ENCODE data around the gene NEK7. TPM values are rescaled to one million over a fixed set of nuclear protein-coding genes. Genes with fewer than 3 reads are reported as not detected.

The NEK7 gene
- total and polyA plus RNA-seq, 9 of the 15 experiments (the other 6 are each of a cell fraction or from before 2014, with no cell fraction given): 8.5 to 37.3 (median 27.7) TPM

- TF ChIP-seq ZEB2 (IDR thresholded peaks at IDR 0.05) (no peak), CBX1 (IDR thresholded peaks at IDR 0.05; ENCODE audit: low read depth) (0 out of 2 replicates have a peak, but pooled peaks have one; percentile 47), CLOCK (CRISPR knock-in tag; IDR thresholded peaks at IDR 0.05; ENCODE audit: borderline replicate concordance) (no peak), MAZ (CRISPR knock-in tag; conservative IDR thresholded peaks at IDR 0.05 in 1 of 2, IDR thresholded peaks at IDR 0.05 in 1 of 2) (peak; percentile 82 to 83; a peak in 3 of 4 replicates), ZNF41 (CRISPR knock-in tag; conservative IDR thresholded peaks at IDR 0.05) (no peak), ZFP1 (CRISPR knock-in tag; IDR thresholded peaks at IDR 0.05) (0 out of 2 replicates have a peak, but pooled peaks have one; percentile 43), EZH2 (IDR thresholded peaks at IDR 0.05; ENCODE audit: borderline replicate concordance, low read depth, low read length) (no peak), ZFX (CRISPR knock-in tag; IDR thresholded peaks at IDR 0.05) (peak; percentile 90), ZNF121 (CRISPR knock-in tag; conservative IDR thresholded peaks at IDR 0.05) (no peak), ZBTB7A (IDR thresholded peaks at IDR 0.05; ENCODE audit: borderline replicate concordance, control insufficient read depth, low read depth, low read length) (peak; percentile 75), DNMT1 (IDR thresholded peaks at IDR 0.05) (no peak), ARHGAP35 (IDR thresholded peaks at IDR 0.05; ENCODE audit: partially characterized antibody) (no peak), MLX (CRISPR knock-in tag; conservative IDR thresholded peaks at IDR 0.05) (no peak), RB1 (IDR thresholded peaks at IDR 0.05; ENCODE audit: low read depth) (no peak), SNIP1 (IDR thresholded peaks at IDR 0.05; ENCODE audit: low read depth) (no peak), HNRNPUL1 (IDR thresholded peaks at IDR 0.05; ENCODE audit: low read length) (no peak), NKRF (IDR thresholded peaks at IDR 0.05; ENCODE audit: borderline replicate concordance) (no peak), NCOA4 (IDR thresholded peaks at IDR 0.05; ENCODE audit: partially characterized antibody) (no peak), CREB3 (tag; conservative IDR thresholded peaks at IDR 0.05; ENCODE audit: low read depth) (no peak), ZNF3 (CRISPR knock-in tag; IDR thresholded peaks at IDR 0.05) (no peak), ZNF316 (IDR thresholded peaks at IDR 0.05) (no peak), U2AF1 (optimal IDR thresholded peaks at IDR 0.05; ENCODE audit: low read depth, low read length) (no peak), BDP1 (IDR thresholded peaks at IDR 0.05; ENCODE audit: insufficient read depth, insufficient read length) (no peak)
Measured at GRCh38 chr1:198158735-198159589, 2.2 kb downstream of the NEK7 start (continued).
